Omental fat pad (tissue), 4 donors: ENCODE results near the gene PLD1. TPM values are rescaled to one million over a fixed set of nuclear protein-coding genes. Genes with fewer than 3 reads are reported as not detected.

Source experiments
- ATAC-seq: fragments of 150-250 bp; one replicate; pipeline ENCODE4 v1.9.1; 2016; ENCODE audit warnings: mild to moderate bottlenecking, moderate library complexity; ENCODE audit not compliant: low FRiP score
- DNase-seq: peaks from one replicate; pipeline ENCODE4 v3.0.0-alpha.2; 2019; ENCODE audit warnings: low spot score
- total RNA-seq, 4 donors: library from RNA; depleted of rRNA; stranded (reverse); fragments of >200 nt; gene quantifications; one replicate each; pipeline ENCODE4 v1.1.0, GENCODE V29; 2016
- TF ChIP-seq, protein P1 (sequence below), 3 donors: fragments of 450-650 bp; IDR thresholded peaks; one replicate each; pipeline ENCODE4 v1.5.1; 2016 to 2017; ENCODE audit warnings: antibody characterized with exemption in 3 of 3, mild to moderate bottlenecking in 3 of 3, moderate library complexity in 2 of 3

PLD1 gene
- total RNA-seq, 4 donors from 2014 or later, result 9.7 to 73.3 (median 33.2) TPM

GRCh38 chr3:171685116-171685895 is 125.0 kb downstream of the PLD1 start:
- DNase-seq, result no peak
- ATAC-seq, result no peak

GRCh38 chr3:171684221-171684620 is 126.1 kb downstream of the PLD1 start:
- ATAC-seq (no peak), DNase-seq (no peak)
- TF ChIP-seq, protein P1, sequence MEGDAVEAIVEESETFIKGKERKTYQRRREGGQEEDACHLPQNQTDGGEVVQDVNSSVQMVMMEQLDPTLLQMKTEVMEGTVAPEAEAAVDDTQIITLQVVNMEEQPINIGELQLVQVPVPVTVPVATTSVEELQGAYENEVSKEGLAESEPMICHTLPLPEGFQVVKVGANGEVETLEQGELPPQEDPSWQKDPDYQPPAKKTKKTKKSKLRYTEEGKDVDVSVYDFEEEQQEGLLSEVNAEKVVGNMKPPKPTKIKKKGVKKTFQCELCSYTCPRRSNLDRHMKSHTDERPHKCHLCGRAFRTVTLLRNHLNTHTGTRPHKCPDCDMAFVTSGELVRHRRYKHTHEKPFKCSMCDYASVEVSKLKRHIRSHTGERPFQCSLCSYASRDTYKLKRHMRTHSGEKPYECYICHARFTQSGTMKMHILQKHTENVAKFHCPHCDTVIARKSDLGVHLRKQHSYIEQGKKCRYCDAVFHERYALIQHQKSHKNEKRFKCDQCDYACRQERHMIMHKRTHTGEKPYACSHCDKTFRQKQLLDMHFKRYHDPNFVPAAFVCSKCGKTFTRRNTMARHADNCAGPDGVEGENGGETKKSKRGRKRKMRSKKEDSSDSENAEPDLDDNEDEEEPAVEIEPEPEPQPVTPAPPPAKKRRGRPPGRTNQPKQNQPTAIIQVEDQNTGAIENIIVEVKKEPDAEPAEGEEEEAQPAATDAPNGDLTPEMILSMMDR (IDR thresholded peaks at IDR 0.05), result no peak

More at GRCh38 chr3:171685116-171685895, 125.0 kb downstream of the PLD1 start:
- TF ChIP-seq, protein P1 (IDR thresholded peaks at IDR 0.05), result no peak

DNA sequence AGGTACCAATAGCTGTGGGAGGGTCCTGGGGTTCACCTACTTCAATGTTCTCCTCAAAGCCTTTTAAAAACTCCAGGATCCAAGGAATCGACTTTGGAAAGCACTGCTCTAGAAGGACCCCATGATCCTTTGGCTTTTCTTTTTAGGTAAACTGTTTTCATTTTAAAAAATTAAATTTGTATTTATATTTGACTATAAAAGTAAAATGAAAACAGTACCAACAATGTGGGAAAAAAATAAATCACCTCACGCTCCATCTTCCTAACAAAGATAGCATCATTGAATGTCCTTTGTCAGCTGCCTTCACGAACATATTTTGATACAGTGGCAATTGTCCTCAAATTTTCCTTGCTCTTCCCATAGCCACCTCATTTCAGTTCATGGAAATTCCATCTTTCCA is 127.5 kb downstream of the PLD1 start:
- ATAC-seq, result no peak
- TF ChIP-seq, protein P1 (IDR thresholded peaks at IDR 0.05), result no peak
- no peak for DNase-seq

DNA sequence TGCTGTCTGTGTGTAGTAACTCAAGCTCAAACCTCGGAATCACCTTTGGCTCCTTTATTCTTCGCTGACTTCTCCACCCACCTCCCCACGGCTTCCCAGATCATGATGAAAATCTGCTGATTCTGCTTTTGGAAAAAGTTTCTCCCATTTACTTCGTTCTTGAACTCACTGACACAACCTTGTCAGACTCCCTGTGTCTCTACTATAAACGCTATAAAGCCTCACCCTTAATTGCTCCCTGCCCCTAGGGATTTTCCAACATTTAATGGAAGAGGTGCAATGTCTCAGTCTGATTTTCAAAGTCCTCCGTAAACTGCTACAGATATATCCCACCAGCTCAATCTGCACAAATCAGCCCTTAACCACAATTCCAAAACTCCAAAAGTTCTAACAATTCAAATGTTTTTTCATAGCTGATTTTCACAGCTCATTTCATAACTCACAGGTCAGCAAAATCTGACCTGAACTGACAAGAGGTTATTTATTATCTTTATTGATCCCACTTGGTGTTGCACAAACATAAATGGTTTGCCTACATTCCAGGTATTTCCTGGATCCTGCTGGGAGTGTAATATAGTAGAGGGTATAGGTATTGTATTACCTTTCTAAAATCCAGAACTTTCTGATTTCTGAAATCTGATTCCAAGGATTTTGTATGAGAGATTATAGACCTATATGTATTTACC is 129.4 kb downstream of the PLD1 start:
- ATAC-seq, result no peak
- DNase-seq, result no peak
- TF ChIP-seq, protein P1 (IDR thresholded peaks at IDR 0.05), result no peak

- ATAC-seq (no peak), DNase-seq (no peak)
- TF ChIP-seq, protein P1 (IDR thresholded peaks at IDR 0.05), result no peak
These were observed 131.3 kb downstream of the PLD1 start for GRCh38 chr3:171678971-171679492.

- no peak for ATAC-seq
- no peak for DNase-seq
- TF ChIP-seq, protein P1 (IDR thresholded peaks at IDR 0.05), result no peak
These were observed 132.6 kb downstream of the PLD1 start for GRCh38 chr3:171677706-171678105.
